OCI-LY7 (cell line): ENCODE results near the gene NOBOX.

ENCODE experiments used
- CTCF ChIP-seq: fragments of 200-600 bp; sonication (generic); conservative IDR thresholded peaks from 2 replicates; pipeline ENCODE4 v1.5.1; 2014; ENCODE audit warnings: mild to moderate bottlenecking, antibody characterized with exemption, low read length, moderate library complexity, mixed read lengths
- EZH2phosphoT487 ChIP-seq: fragments of 200-600 bp; sonication (generic); IDR thresholded peaks from 2 replicates; pipeline ENCODE4 v1.6.1; 2018; ENCODE audit warnings: low read depth, borderline replicate concordance, mild to moderate bottlenecking, mixed run types, antibody characterized with exemption, low read length, moderate library complexity, mixed read lengths

GRCh38 chr7:144398291-144398690 lies 5.2 kb downstream of the NOBOX start:
- TF ChIP-seq EZH2phosphoT487 (no peak), CTCF (no peak)
